Breast epithelium (tissue), 4 donors: ENCODE measurements around the gene COL9A3. TPM values are rescaled to one million over a fixed set of nuclear protein-coding genes. Genes with fewer than 3 reads are reported as not detected.
A peak's percentile ranks its signal among the peaks of the same experiment; 100 is the strongest.

Source experiments
- DNase-seq, 2 donors: peaks; one replicate each; pipeline ENCODE4 v3.0.0-alpha.2; 2019; ENCODE audit warnings: low spot score in 2 of 2
- H3K27ac ChIP-seq, 2 donors: fragments of 200-600 bp; sonication (generic) in 1 of 2; one replicate each; pipeline ENCODE4 v1.5.1; 2016 to 2019; ENCODE audit warnings: mild to moderate bottlenecking in 1 of 2
- H3K27me3 ChIP-seq, 2 donors: fragments of 200-600 bp; sonication (generic) in 1 of 2; one replicate each; pipeline versions ENCODE4 v1.5.1 to v1.6.0; 2017 to 2019; ENCODE audit warnings: control low read depth in 1 of 2, mild to moderate bottlenecking in 1 of 2
- H3K36me3 ChIP-seq: fragments of 200-600 bp; one replicate; pipeline ENCODE4 v1.5.1; 2019
- H3K4me1 ChIP-seq, 2 donors: fragments of 200-600 bp; sonication (generic); one replicate each; pipeline ENCODE4 v1.5.1; 2016 to 2019; ENCODE audit warnings: control low read depth in 1 of 2
- H3K4me3 ChIP-seq, 3 donors: fragments of 200-600 bp; sonication (generic); 1 replicate in 2 of 3; 2 replicates in 1 of 3; pipeline ENCODE4 v1.5.1; 2016 to 2019; ENCODE audit warnings: mild to moderate bottlenecking in 3 of 3, moderate library complexity in 2 of 3
- H3K9me3 ChIP-seq, 2 donors: fragments of 200-600 bp; sonication (generic) in 1 of 2; one replicate each; pipeline ENCODE4 v1.5.1; 2016 to 2019; ENCODE audit warnings: control low read depth in 1 of 2
- POLR2A ChIP-seq: fragments of 450-650 bp; IDR thresholded peaks from one replicate; pipeline ENCODE4 v1.6.1; 2016; ENCODE audit warnings: antibody characterized with exemption, mild to moderate bottlenecking, moderate library complexity
- POLR2AphosphoS5 ChIP-seq, 3 donors: sonication (generic); formaldehyde crosslinking; IDR thresholded peaks; one replicate each; pipeline ENCODE4 v1.6.1; 2017; ENCODE audit warnings: antibody characterized with exemption in 3 of 3
- intact Hi-C: fragments of 100-400 bp; cut with DNase I; formaldehyde crosslinking; loops from one replicate; pipeline ENCODE4 v1.15.1; 2023; ENCODE audit warnings: low total_unique reads
- total RNA-seq, 3 donors: library from RNA; depleted of rRNA; stranded (reverse); fragments of >200 nt; gene quantifications; one replicate each; pipeline ENCODE4 v1.1.0, GENCODE V29; 2016
- TF ChIP-seq, protein P1 (sequence below), 3 donors: fragments of 450-650 bp; IDR thresholded peaks; one replicate each; pipeline ENCODE4 v1.5.1; 2016 to 2017; ENCODE audit warnings: antibody characterized with exemption in 3 of 3, mild to moderate bottlenecking in 3 of 3, moderate library complexity in 3 of 3

COL9A3 gene
- total RNA-seq, 3 donors from 2014 or later: 0.16 to 10.2 (median 5.0) TPM

DNA sequence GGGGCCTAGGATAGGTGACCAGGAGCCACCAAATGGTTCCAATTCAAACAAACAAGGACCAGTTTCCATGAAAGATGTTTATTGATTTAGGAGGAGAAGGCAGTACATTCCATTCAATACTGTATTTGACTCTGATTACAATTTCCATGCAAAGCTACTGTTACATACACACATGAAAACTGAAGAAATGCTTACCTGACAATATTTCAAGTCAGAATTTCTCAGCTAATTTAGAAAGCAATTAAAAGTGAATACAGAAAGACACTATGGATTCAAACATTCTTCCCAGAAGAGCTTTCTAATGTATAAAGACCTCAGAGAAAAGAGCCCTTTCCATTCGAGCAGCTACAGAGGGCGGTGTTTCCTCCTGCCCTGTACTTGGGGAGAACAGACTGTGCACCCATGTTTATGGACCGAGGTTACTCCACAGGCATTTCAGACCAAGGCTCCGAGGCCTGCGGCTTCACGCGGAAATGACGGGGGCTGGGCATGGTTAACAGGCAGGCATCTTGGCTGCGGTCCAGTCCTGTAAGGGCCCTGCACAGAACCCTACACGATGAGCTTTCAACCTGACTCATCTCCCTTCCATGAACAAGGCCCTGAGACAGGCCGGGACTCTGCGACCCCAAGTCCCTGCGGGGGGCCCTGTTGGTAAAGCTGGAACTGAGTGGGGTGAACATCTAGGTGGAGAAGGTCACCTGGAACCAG lies 70.5 kb downstream of the COL9A3 start:
- Histone ChIP-seq H3K4me3 (no peak overlapping the region), H3K9me3 (no peaks in the 10 kb centered on the region), H3K4me1 (no peaks in the 10 kb centered on the region), H3K36me3 (no peaks in the 10 kb centered on the region), H3K27ac (no peak overlapping the region), H3K27me3 (no peaks in the 10 kb centered on the region)
- DNase-seq: peak in 1 of 2 donors; percentile 75
- TF ChIP-seq, protein P1, sequence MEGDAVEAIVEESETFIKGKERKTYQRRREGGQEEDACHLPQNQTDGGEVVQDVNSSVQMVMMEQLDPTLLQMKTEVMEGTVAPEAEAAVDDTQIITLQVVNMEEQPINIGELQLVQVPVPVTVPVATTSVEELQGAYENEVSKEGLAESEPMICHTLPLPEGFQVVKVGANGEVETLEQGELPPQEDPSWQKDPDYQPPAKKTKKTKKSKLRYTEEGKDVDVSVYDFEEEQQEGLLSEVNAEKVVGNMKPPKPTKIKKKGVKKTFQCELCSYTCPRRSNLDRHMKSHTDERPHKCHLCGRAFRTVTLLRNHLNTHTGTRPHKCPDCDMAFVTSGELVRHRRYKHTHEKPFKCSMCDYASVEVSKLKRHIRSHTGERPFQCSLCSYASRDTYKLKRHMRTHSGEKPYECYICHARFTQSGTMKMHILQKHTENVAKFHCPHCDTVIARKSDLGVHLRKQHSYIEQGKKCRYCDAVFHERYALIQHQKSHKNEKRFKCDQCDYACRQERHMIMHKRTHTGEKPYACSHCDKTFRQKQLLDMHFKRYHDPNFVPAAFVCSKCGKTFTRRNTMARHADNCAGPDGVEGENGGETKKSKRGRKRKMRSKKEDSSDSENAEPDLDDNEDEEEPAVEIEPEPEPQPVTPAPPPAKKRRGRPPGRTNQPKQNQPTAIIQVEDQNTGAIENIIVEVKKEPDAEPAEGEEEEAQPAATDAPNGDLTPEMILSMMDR (IDR thresholded peaks at IDR 0.05): no peak
- TF ChIP-seq POLR2A (no peak), POLR2AphosphoS5 (IDR thresholded peaks at IDR 0.05) (no peak)
- intact Hi-C loops: no loop called here

GRCh38 chr20:62887860-62888239 lies 71.0 kb downstream of the COL9A3 start:
- TF ChIP-seq POLR2AphosphoS5 (IDR thresholded peaks at IDR 0.05) (no peak), POLR2A (no peak)
- TF ChIP-seq, protein P1 (IDR thresholded peaks at IDR 0.05): no peak
- intact Hi-C loops: no loop called here
- no peak overlapping the region for H3K4me3 ChIP-seq
- DNase-seq: no peak
- H3K27me3 ChIP-seq: no peaks in the 10 kb centered on the region
- H3K9me3 ChIP-seq: no peaks in the 10 kb centered on the region
- H3K27ac ChIP-seq: no peak overlapping the region
- H3K36me3 ChIP-seq: no peaks in the 10 kb centered on the region
- H3K4me1 ChIP-seq: no peaks in the 10 kb centered on the region

- Histone ChIP-seq H3K4me3 (no peak overlapping the region), H3K27me3 (no peaks in the 10 kb centered on the region), H3K27ac (no peak overlapping the region), H3K36me3 (no peaks in the 10 kb centered on the region), H3K4me1 (no peaks in the 10 kb centered on the region), H3K9me3 (no peaks in the 10 kb centered on the region)
- no peak for DNase-seq
- no peak for TF ChIP-seq POLR2A
- TF ChIP-seq POLR2AphosphoS5 (IDR thresholded peaks at IDR 0.05): no peak
- TF ChIP-seq, protein P1 (IDR thresholded peaks at IDR 0.05): no peak
- intact Hi-C loops: no loop called here
These were observed 71.6 kb downstream of the COL9A3 start for GRCh38 chr20:62888406-62888805.

GRCh38 chr20:62888910-62889309 lies 72.1 kb downstream of the COL9A3 start:
- H3K9me3 ChIP-seq: no peaks in the 10 kb centered on the region
- no peaks in the 10 kb centered on the region for H3K4me1 ChIP-seq
- intact Hi-C loops: no loop called here
- no peak overlapping the region for H3K4me3 ChIP-seq
- no peak overlapping the region for H3K27ac ChIP-seq
- TF ChIP-seq, protein P1 (IDR thresholded peaks at IDR 0.05): no peak
- TF ChIP-seq POLR2AphosphoS5 (IDR thresholded peaks at IDR 0.05): no peak
- no peaks in the 10 kb centered on the region for H3K27me3 ChIP-seq
- no peak for DNase-seq
- H3K36me3 ChIP-seq: no peaks in the 10 kb centered on the region

DNA sequence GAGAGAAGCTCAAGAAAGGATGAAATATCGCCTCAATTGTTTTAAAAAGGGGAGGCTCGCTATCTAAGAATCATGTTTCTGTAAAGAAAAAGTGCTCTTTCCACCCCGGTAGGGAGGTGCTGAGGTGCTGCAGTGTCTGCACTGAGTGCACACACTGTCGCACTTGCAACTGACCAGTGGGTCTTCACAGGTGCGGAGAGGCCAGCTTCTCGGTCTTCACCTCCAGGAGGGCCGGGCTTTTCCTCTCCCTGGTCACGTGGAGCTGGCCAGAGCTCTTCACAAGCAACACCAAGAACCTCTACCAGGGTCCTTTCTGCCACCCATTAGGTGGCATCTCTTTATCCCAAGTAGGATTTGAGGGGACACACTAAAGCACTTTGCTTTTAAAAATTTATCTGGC lies 72.6 kb downstream of the COL9A3 start:
- intact Hi-C loops: no loop called here
- no peak overlapping the region for H3K27ac ChIP-seq
- no peaks in the 10 kb centered on the region for H3K36me3 ChIP-seq
- no peaks in the 10 kb centered on the region for H3K4me1 ChIP-seq
- H3K4me3 ChIP-seq: no peak overlapping the region
- no peaks in the 10 kb centered on the region for H3K9me3 ChIP-seq
- TF ChIP-seq POLR2AphosphoS5 (IDR thresholded peaks at IDR 0.05): no peak
- TF ChIP-seq POLR2A: no peak
- TF ChIP-seq, protein P1 (IDR thresholded peaks at IDR 0.05): no peak
- no peaks in the 10 kb centered on the region for H3K27me3 ChIP-seq
- DNase-seq: no peak
